PC-9 (cell line): ENCODE measurements around the gene P2RY8.

Source experiments
- EZH2 ChIP-seq: fragments of 200-600 bp; sonication (generic); IDR thresholded peaks from 2 replicates; pipeline ENCODE4 v1.8.0; 2017; ENCODE audit warnings: antibody characterized with exemption, low read depth
- TF ChIP-seq, protein P1 (sequence below): fragments of 200-600 bp; sonication (generic); conservative IDR thresholded peaks from 2 replicates; pipeline ENCODE4 v1.6.1; 2017; ENCODE audit warnings: mixed run types, antibody characterized with exemption, mild to moderate bottlenecking, moderate library complexity

DNA sequence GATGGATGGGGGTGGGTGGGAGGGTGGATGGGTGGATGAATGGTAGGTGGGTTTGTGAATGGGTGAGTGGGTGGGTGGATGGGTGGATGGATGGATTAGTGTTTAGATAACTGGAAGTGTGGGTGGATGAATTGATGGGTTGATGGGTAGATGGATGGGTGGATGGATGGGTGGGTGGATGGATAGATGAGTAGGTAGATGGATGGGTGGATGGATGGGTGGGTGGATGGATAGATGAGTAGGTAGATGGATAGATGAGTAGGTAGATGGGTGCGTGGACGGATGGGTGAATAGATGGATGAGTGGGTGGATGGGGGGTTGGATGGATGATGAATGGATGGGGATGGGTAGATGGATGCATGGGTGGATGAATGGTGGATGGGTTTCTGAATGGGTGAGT, 64.0 kb downstream of the P2RY8 start:
- TF ChIP-seq, protein P1, sequence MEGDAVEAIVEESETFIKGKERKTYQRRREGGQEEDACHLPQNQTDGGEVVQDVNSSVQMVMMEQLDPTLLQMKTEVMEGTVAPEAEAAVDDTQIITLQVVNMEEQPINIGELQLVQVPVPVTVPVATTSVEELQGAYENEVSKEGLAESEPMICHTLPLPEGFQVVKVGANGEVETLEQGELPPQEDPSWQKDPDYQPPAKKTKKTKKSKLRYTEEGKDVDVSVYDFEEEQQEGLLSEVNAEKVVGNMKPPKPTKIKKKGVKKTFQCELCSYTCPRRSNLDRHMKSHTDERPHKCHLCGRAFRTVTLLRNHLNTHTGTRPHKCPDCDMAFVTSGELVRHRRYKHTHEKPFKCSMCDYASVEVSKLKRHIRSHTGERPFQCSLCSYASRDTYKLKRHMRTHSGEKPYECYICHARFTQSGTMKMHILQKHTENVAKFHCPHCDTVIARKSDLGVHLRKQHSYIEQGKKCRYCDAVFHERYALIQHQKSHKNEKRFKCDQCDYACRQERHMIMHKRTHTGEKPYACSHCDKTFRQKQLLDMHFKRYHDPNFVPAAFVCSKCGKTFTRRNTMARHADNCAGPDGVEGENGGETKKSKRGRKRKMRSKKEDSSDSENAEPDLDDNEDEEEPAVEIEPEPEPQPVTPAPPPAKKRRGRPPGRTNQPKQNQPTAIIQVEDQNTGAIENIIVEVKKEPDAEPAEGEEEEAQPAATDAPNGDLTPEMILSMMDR = no peak
- TF ChIP-seq EZH2 = no peak
